Vagina (tissue), 2 donors: ENCODE results near the gene SPINK7.

Source experiments
- CTCF ChIP-seq, 3 experiments: fragments of 450-650 bp in 2 of 3; fragments of 200-600 bp in 1 of 3; sonication (generic) in 1 of 3; IDR thresholded peaks; one replicate each; pipeline ENCODE4 v1.5.1; 2017 to 2019; ENCODE audit warnings: antibody characterized with exemption in 3 of 3, mild to moderate bottlenecking in 2 of 3, moderate library complexity in 2 of 3
- POLR2A ChIP-seq, 2 donors: fragments of 450-650 bp; IDR thresholded peaks; one replicate each; pipeline ENCODE4 v1.6.1; 2017; ENCODE audit warnings: antibody characterized with exemption in 2 of 2, mild to moderate bottlenecking in 2 of 2, moderate library complexity in 2 of 2
- POLR2AphosphoS5 ChIP-seq, 2 donors: sonication (generic); formaldehyde crosslinking; IDR thresholded peaks; one replicate each; pipeline ENCODE4 v1.9.0; 2017; ENCODE audit warnings: antibody characterized with exemption in 2 of 2, mild to moderate bottlenecking in 2 of 2, low read depth in 1 of 2; ENCODE audit not compliant: insufficient read depth in 1 of 2

- TF ChIP-seq CTCF (IDR thresholded peaks at IDR 0.05), result no peak
- no peak for TF ChIP-seq POLR2AphosphoS5 (IDR thresholded peaks at IDR 0.05; ENCODE audit: insufficient read depth in 1 of 2, low read depth in 1 of 2)
- TF ChIP-seq POLR2A (IDR thresholded peaks at IDR 0.05), result no peak
Observed at GRCh38 chr5:148314187-148314586, 2.0 kb downstream of the SPINK7 start.
